Lower leg skin (tissue), 3 donors: ENCODE results near the gene MYT1.

Experiments
- POLR2A ChIP-seq, 2 donors: fragments of 450-650 bp; IDR thresholded peaks; one replicate each; pipeline ENCODE4 v1.6.1; 2016 to 2017; ENCODE audit warnings: antibody characterized with exemption in 2 of 2, mild to moderate bottlenecking in 1 of 2, moderate library complexity in 1 of 2
- TF ChIP-seq, protein P1 (sequence below), 3 donors: fragments of 450-650 bp; IDR thresholded peaks; one replicate each; pipeline ENCODE4 v1.5.1; 2016; ENCODE audit warnings: antibody characterized with exemption in 3 of 3, mild to moderate bottlenecking in 3 of 3, moderate library complexity in 2 of 3

DNA sequence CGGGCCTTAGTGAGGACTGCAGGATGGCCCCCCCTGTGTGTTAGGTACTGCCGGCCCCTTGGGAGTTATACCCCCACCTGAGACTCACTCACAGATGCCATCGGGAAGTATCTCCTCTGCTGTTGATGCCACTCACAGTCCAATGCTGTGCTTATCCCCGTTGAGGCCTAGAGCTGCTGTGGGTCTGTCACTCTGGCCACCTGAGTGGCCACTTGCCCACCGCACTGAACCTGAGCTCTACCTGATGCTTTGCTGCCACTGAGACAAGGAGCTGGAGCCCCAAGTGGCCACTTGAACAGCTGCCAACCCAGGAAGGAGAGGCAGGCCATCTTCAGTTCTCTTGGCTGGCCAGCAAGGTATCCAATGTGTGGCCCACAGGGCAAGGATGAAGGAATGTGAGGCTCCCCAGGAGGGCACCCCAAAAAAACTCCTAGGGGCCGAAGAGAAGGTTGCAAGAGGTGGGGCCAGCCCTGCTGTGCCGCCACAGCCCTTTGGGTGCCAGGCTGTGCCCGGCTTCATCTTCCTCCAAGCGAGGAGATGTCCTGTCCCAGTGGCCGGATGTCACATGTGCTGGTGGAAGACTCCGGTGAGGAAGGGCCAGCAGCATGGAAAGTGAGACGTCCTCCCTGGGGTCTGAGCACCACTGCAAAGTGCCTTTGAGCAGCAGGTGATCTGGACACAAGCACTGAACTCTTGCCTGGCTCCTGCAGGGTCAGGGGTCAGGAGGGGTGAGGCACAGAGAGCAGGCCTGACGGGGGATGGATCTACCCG, 61.8 kb downstream of the MYT1 start:
- TF ChIP-seq, protein P1, sequence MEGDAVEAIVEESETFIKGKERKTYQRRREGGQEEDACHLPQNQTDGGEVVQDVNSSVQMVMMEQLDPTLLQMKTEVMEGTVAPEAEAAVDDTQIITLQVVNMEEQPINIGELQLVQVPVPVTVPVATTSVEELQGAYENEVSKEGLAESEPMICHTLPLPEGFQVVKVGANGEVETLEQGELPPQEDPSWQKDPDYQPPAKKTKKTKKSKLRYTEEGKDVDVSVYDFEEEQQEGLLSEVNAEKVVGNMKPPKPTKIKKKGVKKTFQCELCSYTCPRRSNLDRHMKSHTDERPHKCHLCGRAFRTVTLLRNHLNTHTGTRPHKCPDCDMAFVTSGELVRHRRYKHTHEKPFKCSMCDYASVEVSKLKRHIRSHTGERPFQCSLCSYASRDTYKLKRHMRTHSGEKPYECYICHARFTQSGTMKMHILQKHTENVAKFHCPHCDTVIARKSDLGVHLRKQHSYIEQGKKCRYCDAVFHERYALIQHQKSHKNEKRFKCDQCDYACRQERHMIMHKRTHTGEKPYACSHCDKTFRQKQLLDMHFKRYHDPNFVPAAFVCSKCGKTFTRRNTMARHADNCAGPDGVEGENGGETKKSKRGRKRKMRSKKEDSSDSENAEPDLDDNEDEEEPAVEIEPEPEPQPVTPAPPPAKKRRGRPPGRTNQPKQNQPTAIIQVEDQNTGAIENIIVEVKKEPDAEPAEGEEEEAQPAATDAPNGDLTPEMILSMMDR (IDR thresholded peaks at IDR 0.05) = no peak
- no peak for TF ChIP-seq POLR2A (IDR thresholded peaks at IDR 0.05)
